Right lung (tissue), 10 donors: ENCODE results near the gene HDGFL1. TPM values are rescaled to one million over a fixed set of nuclear protein-coding genes. Genes with fewer than 3 reads are reported as not detected.

Source experiments
- DNase-seq, 2 donors: peaks; one replicate each; pipeline ENCODE4 v3.0.0-alpha.2; 2013
- long read RNA-seq, 8 donors: transcript quantifications; one replicate each; lab custom pipeline, GENCODE V29; 2026
- polyA plus RNA-seq, 5 donors: library from polyadenylated mRNA; unstranded; fragments of 120-200 nt; gene quantifications; one replicate each; pipeline versions ENCODE4 v1.2.1 to v1.2.3, GENCODE V29; 2013; ENCODE audit warnings: inconsistent platforms in 1 of 5, low replicate concordance in 1 of 5; ENCODE audit not compliant: insufficient read length in 5 of 5, insufficient read depth in 1 of 5

The HDGFL1 gene
- not detected for polyA plus RNA-seq
- long read RNA-seq, donor 1 = 0 reads
- long read RNA-seq, donor 2 = 0 reads
- long read RNA-seq, donor 3 = 0 reads
- long read RNA-seq, donor 4 = 0 reads
- long read RNA-seq, donor 5 = 0 reads
- long read RNA-seq, donor 6 = 0 reads
- long read RNA-seq, donor 7 = 0 reads
- long read RNA-seq, donor 8 = 0 reads

- no peak for DNase-seq
These were observed at the start of gene HDGFL1 for GRCh38 chr6:22569281-22570184. HDGFL1 (plus strand) TSS chr6:22569566; CDS start chr6:22569576, 10 bp downstream.

DNA sequence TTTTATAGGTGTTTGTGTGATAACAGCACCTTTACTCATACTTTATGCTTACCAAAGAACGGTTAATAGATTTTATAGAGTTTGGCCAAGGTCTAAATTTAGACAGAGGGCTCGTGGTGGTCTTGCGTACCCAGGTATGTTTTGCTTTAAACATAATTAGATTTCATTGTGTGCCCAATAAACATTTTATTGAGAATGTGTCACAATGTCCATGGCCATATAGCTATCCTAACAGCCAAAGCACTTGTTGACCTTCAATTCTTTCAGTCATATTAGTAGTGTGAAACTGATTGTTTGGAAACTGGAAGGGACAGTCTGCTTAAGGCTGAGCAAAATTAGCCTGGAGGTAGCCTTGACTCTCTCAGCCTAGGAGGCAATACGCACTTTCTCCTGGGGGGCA, 48.3 kb upstream of the HDGFL1 start:
- DNase-seq = no peak

- no peak for DNase-seq
These were observed 42.6 kb upstream of the HDGFL1 start for GRCh38 chr6:22526736-22527135.

DNA sequence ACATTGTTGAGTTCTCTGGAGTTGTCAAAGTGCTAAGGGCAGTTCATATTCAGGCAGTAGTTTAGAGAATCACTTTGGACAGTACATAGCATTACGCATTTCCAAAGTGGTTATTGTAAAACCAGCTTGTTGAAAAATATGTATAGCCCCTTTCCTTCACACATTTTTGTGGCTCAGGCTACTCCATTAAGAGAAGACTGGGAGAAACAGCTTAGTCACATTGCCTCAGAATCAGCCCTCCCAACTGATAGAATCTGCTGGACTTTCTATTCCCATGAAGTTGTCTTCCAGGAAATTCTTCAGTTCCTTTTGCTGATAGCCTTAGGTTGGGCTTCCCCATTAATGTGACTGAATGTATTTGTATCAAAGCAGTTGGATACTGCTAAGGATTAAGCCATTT, 39.5 kb upstream of the HDGFL1 start:
- no peak for DNase-seq

- no peak for DNase-seq
These were observed 38.9 kb upstream of the HDGFL1 start for GRCh38 chr6:22530506-22530905.

DNA sequence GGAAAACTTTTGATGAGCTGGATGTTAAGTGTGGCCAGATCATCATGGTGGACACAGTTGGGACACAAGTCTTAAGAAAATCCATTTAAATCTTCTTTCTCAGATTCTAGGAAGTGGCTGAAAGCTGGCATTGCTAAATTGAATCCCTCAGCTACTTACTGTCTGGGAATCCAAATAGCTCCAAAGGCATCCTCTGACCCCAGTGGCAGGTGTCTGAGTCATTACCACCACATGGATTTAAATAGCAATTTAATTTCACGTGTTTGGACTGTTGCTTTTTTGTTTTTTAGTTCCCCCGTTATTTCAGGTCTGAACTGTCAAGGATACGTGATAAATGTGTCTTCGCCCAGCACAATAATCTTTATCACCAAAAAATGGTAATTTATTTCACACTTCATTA, 33.2 kb upstream of the HDGFL1 start:
- DNase-seq = no peak

- DNase-seq = no peak
These were observed 24.9 kb upstream of the HDGFL1 start for GRCh38 chr6:22544476-22544875.

DNA sequence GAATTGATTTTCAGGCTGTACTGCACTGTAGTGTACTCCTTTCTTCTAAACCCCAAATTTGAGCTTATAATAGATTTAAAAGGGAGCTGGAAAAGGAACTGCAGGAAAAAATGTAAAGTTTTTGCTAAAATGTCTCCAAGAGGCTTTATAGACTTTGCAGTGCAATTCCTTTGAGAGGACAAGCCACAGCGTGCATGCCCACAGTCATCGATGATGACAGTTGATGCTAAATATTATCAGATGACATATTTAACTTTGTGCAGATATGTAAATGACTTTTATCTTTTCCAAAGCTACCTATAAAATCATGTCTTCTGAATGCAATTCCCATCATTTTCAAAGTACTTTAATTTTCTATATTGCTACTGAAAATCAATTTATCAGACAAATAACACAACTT, 24.3 kb upstream of the HDGFL1 start:
- no peak for DNase-seq

GRCh38 chr6:22546236-22546635, 23.1 kb upstream of the HDGFL1 start:
- DNase-seq = no peak

DNA sequence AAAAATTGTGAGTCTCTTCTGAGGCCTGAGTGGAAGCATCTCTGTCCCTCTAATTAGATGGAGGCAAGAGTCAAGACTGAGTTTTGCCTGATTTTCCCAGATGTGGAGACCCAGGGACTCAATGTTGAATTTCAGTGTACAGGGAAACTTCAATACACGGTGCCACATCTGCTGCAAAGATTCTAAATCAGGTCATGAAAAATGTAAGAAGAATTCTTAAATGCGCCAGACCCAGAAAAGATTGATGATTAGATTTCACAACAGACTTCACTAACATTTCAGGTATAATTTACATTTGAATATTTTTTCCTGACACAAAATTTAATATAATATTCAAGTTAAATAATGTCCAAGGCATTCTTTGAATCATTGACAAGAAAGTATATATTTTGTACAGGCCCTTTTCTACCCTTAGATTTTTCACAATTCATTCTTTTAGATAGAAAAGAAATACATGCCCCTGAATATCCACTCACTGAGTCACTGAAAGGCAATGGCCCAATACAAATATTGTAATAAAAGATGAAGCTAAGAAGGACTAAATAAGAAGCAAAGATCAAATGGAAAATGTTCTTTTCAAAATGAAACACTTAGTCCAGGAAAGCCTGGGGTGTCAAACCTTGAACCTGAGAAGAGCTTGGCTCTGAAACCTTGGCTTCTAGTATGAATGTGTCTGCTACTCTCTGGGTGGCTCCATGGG, 18.2 kb upstream of the HDGFL1 start:
- DNase-seq = no peak

DNA sequence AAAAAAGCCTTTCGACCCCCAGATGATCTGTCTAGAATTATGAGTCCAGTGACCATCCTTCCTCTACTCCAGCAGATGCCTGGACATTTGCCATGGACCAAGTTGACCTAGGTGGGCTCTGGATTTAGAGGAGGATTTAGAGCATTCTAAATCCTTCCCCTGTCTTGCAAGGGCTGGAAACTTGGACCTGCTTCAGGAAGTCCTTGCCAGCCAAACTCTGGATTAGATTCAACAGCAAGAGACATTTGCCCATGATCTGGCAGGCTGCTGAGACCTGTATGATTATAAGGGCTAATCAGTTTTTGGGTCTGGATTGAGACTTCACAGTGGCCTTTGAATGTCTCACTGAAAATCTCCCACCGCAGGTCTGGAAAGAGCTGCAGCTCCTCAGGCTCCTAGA, 13.1 kb upstream of the HDGFL1 start:
- no peak for DNase-seq

GRCh38 chr6:22557007-22557406, 12.4 kb upstream of the HDGFL1 start:
- no peak for DNase-seq

- DNase-seq = no peak
These were observed 11.0 kb upstream of the HDGFL1 start for GRCh38 chr6:22558288-22558882.

DNA sequence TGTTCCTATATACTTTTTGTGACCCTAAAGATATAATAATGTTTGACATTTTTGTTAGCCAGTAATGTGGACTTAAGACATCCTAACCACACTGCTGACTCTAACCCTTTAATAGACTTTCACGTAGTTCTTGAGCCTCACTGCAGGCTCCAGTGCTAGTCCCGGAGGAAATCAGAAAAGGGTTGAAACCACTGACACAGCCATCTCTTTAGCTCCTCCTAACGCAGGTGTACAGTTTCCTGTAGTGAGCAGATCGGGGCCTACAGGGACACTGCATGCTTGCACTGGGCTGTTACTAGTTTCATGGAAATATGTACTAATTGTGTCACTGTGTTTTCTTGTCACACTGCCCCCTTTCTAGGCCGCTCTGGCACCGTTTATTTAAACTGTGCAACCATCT, 512 bp upstream of the HDGFL1 start:
- DNase-seq = no peak

- DNase-seq = no peak
These were observed 802 bp downstream of the HDGFL1 start for GRCh38 chr6:22570185-22570551.

DNA sequence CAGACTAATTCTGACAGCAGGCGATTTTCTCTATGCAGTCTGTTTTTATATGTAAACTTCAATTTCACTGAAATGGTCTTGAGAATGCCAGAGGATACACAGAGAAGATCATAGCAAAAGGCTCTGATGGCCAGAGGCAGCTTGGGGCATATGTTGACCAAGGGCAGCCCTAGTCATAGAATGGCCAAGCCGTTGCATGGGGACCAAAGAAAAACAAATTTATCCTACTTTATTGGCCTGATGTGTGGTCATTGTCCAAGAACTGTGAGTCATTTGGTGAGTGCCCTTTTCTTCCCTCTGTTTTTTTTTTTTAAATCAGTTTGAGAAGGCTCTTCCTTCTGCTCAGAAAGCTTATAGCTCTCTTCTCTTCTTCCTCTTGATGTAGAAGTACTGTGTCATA, 5.8 kb downstream of the HDGFL1 start:
- no peak for DNase-seq

DNA sequence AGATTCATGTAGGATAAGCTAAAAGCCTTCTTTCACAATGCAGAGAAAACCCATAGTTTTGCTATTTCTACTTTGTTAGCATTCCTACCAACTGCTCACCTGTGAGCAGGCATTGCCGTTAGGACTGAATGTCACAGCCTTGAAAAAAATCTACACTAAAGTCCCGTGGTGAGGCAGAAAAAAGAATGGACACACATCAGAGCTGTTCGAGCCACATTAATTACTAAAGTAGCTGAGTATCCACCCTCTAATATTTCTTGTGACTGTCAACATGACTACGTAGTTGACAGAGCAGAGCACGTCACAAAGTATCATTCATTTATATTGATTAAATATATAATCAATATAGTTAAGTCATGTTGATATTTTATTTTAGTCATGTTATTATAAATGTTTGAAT, 10.1 kb downstream of the HDGFL1 start:
- DNase-seq = no peak

- DNase-seq = no peak
These were observed 11.0 kb downstream of the HDGFL1 start for GRCh38 chr6:22580337-22580736.

GRCh38 chr6:22582417-22583205, 13.2 kb downstream of the HDGFL1 start:
- DNase-seq = peak; percentile 59 to 72

DNA sequence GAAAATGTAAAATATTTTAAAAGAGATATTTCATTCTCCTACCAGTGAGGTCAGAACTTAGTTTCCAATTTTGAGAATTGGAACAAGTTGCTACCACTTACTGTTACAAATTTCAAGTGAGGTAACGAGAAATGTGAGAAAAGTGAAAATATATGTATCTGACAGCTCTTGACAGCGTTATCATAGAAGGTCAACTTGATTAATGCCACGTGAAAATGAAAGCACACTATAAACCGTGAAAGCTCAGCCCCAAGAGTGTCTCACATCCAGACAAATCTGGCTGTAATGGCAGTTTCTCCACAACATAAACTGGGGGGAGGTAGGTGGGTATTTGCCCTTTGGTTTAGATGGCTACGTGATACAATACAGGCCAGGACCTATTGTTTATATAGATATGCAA, 13.9 kb downstream of the HDGFL1 start:
- DNase-seq = no peak

GRCh38 chr6:22583927-22584326, 14.6 kb downstream of the HDGFL1 start:
- DNase-seq = no peak

GRCh38 chr6:22589118-22589517, 19.8 kb downstream of the HDGFL1 start:
- no peak for DNase-seq
